Natural killer cell (primary cell): ENCODE data around the gene CLSTN2. TPM values are rescaled to one million over a fixed set of nuclear protein-coding genes. Genes with fewer than 3 reads are reported as not detected.

Experiments
- ATAC-seq, 3 donors: fragments of 150-1000 bp in 2 of 3; fragments of 200-7000 bp in 1 of 3; cut with Tn5 transposase; 1 replicate in 1 of 3; 2 replicates in 2 of 3; pipeline ENCODE4 v1.10.0; 2021; ENCODE audit warnings: mild to moderate bottlenecking in 2 of 3, moderate library complexity in 2 of 3
- DNase-seq, 2 donors: peaks; one replicate each; pipeline versions ENCODE4 v3.0.0 to v3.0.0-alpha.2; 2013 to 2021; ENCODE audit warnings: mixed read lengths in 1 of 2
- H3K27ac ChIP-seq: one replicate; pipeline ENCODE4 v1.5.1; 2013; ENCODE audit warnings: mild to moderate bottlenecking, low read length
- H3K27me3 ChIP-seq: one replicate; pipeline ENCODE4 v1.6.1; 2013; ENCODE audit warnings: low read length; ENCODE audit not compliant: control insufficient read depth, insufficient read depth
- H3K36me3 ChIP-seq: one replicate; pipeline ENCODE4 v1.6.1; 2013; ENCODE audit warnings: low read length; ENCODE audit not compliant: control insufficient read depth, insufficient read depth
- H3K4me1 ChIP-seq: one replicate; pipeline ENCODE4 v1.6.1; 2013; ENCODE audit warnings: low read length; ENCODE audit not compliant: control insufficient read depth, insufficient read depth
- H3K4me3 ChIP-seq: one replicate; pipeline ENCODE4 v1.5.1; 2013; ENCODE audit warnings: low read length
- H3K9me3 ChIP-seq: one replicate; pipeline ENCODE4 v1.6.1; 2013; ENCODE audit warnings: low read length; ENCODE audit not compliant: control insufficient read depth, insufficient read depth
- H3K27ac Mint-ChIP-seq, 2 donors: one replicate each; pipeline ENCODE4 v1.8.0; 2022; ENCODE audit warnings: mild to moderate bottlenecking in 2 of 2, mixed read lengths in 2 of 2, moderate library complexity in 1 of 2
- H3K27me3 Mint-ChIP-seq, 2 donors: one replicate each; pipeline ENCODE4 v1.8.0; 2022; ENCODE audit warnings: low read depth in 2 of 2, mixed read lengths in 2 of 2
- H3K36me3 Mint-ChIP-seq: one replicate; pipeline ENCODE4 v1.8.0; 2022; ENCODE audit warnings: mixed read lengths
- H3K4me1 Mint-ChIP-seq, 2 donors: one replicate each; pipeline ENCODE4 v1.8.0; 2022; ENCODE audit warnings: mixed read lengths in 2 of 2
- H3K4me3 Mint-ChIP-seq: one replicate; pipeline ENCODE4 v1.8.0; 2022; ENCODE audit warnings: mild to moderate bottlenecking, moderate library complexity, mixed read lengths
- H3K9me3 Mint-ChIP-seq, 2 donors: one replicate each; pipeline ENCODE4 v1.8.0; 2022; ENCODE audit warnings: mixed read lengths in 2 of 2
- CTCF ChIP-seq: fragments of 200-600 bp; IDR thresholded peaks from one replicate; pipeline ENCODE4 v1.8.0; 2022; ENCODE audit warnings: antibody characterized with exemption
- WGBS: methylation state at CpG from one replicate; pipeline ENCODE4 v1.1.7; 2013; ENCODE audit warnings: missing lambda C conversion rate; ENCODE audit not compliant: insufficient coverage; 5-methylcytosine and 5-hydroxymethylcytosine counted together
- intact Hi-C: fragments of 100-400 bp; cut with micrococcal nuclease; formaldehyde crosslinking; loops from one replicate; pipeline ENCODE4 v1.14.2; 2022
- total RNA-seq, 4 donors: library from RNA; stranded (reverse); fragments of 120-200 nt in 1 of 4; gene quantifications; one replicate each; pipeline versions ENCODE4 v1.2.3 to v1.2.4, GENCODE V29; 2013 to 2022

Gene CLSTN2
- total RNA-seq, 3 donors from 2014 or later (not counting 1 experiment from before 2014, with no cell fraction given), result 0.05 TPM; not detected in 2

GRCh38 chr3:139917226-139917785 lies 17.7 kb upstream of the CLSTN2 start:
- Mint-ChIP-seq H3K27ac (no peak overlapping the region), H3K36me3 (no peaks in the 10 kb centered on the region), H3K27me3 (no peaks in the 10 kb centered on the region), H3K9me3 (peaks cover 0 to 8% of the 10 kb centered on the region in 2 donors), H3K4me3 (no peak overlapping the region), H3K4me1 (no peaks in the 10 kb centered on the region)
- Histone ChIP-seq H3K9me3 (no peaks in the 10 kb centered on the region), H3K4me1 (no peaks in the 10 kb centered on the region), H3K36me3 (no peaks in the 10 kb centered on the region), H3K4me3 (no peak overlapping the region), H3K27ac (no peak overlapping the region), H3K27me3 (no peaks in the 10 kb centered on the region)
- ATAC-seq (no peak), DNase-seq (no peak)
- 85% methylated on average over 10 of the region's 10 CpGs for WGBS
- no peak for TF ChIP-seq CTCF
- intact Hi-C loops, result no loop called here

GRCh38 chr3:139928708-139929505 lies 6.1 kb upstream of the CLSTN2 start:
- Mint-ChIP-seq H3K9me3 (peaks cover 2 to 6% of the 10 kb centered on the region in 2 donors), H3K27me3 (peaks cover 4 to 35% of the 10 kb centered on the region in 2 donors), H3K36me3 (no peaks in the 10 kb centered on the region), H3K27ac (no peak overlapping the region), H3K4me1 (no peaks in the 10 kb centered on the region), H3K4me3 (no peak overlapping the region)
- 68% methylated on average over 4 of the region's 4 CpGs for WGBS
- Histone ChIP-seq H3K4me1 (no peaks in the 10 kb centered on the region), H3K4me3 (no peak overlapping the region), H3K27me3 (peaks cover 4% of the 10 kb centered on the region), H3K9me3 (no peaks in the 10 kb centered on the region), H3K27ac (no peak overlapping the region), H3K36me3 (no peaks in the 10 kb centered on the region)
- TF ChIP-seq CTCF, result no peak
- DNase-seq (no peak), ATAC-seq (no peak)
- intact Hi-C loops, result no loop called here

- H3K4me1 ChIP-seq, result no peaks in the 10 kb centered on the region
- ATAC-seq, result no peak
- no peak for DNase-seq
- Mint-ChIP-seq H3K4me1 (no peaks in the 10 kb centered on the region), H3K27ac (no peak overlapping the region), H3K36me3 (no peaks in the 10 kb centered on the region), H3K4me3 (no peak overlapping the region), H3K9me3 (peaks cover 2 to 6% of the 10 kb centered on the region in 2 donors), H3K27me3 (peaks cover 11 to 42% of the 10 kb centered on the region in 2 donors)
- H3K27ac ChIP-seq, result no peak overlapping the region
- H3K9me3 ChIP-seq, result no peaks in the 10 kb centered on the region
- TF ChIP-seq CTCF, result no peak
- WGBS, result 77% methylated on average over 1 of the region's 1 CpG
- intact Hi-C loops, result no loop called here
- H3K4me3 ChIP-seq, result no peak overlapping the region
- H3K27me3 ChIP-seq, result peaks cover 7% of the 10 kb centered on the region
- H3K36me3 ChIP-seq, result no peaks in the 10 kb centered on the region
These were observed 4.8 kb upstream of the CLSTN2 start for GRCh38 chr3:139930211-139930610.
